Measurements from ENCODE around the gene PIP5K1B.

The PIP5K1B gene

GRCh38 chr9:68780720-68781119 is 75.7 kb downstream of the PIP5K1B start:
- TF ChIP-seq EZH2phosphoT487 (IDR thresholded peaks at IDR 0.05; ENCODE audit: low read length), result no peak
- no peak for TF ChIP-seq CTCF (IDR thresholded peaks at IDR 0.05; ENCODE audit: low read length)
- TF ChIP-seq EZH2 (optimal IDR thresholded peaks at IDR 0.05; ENCODE audit: low read depth, low read length), result no peak
- Histone ChIP-seq H3K4me1 (ENCODE audit: low read length) (peaks cover 19% of the 10 kb centered on the region), H3K4me3 (ENCODE audit: low read length) (peak overlapping the region; percentile 98), H3K27me3 (replicated peaks; ENCODE audit: insufficient read depth, low read length) (no peaks in the 10 kb centered on the region), H3K9me2 (replicated peaks; ENCODE audit: insufficient read depth, low read length) (no peaks in the 10 kb centered on the region), H3K27ac (ENCODE audit: low read length) (peak overlapping the region; percentile 83; the same call in 1 of the 2 replicates), H3F3A (ENCODE audit: insufficient read depth, low read length) (no peaks in the 10 kb centered on the region), H3K9ac (ENCODE audit: low read length) (peak overlapping the region; percentile 92), H3K4me2 (ENCODE audit: low read depth, low read length) (peak overlapping the region; percentile 90), H3K79me2 (ENCODE audit: low read length) (peaks cover 54% of the 10 kb centered on the region), H3K36me3 (replicated peaks; ENCODE audit: insufficient read depth, low read length) (no peaks in the 10 kb centered on the region), H4K20me1 (ENCODE audit: insufficient read depth, low read length) (no peaks in the 10 kb centered on the region), H3K9me3 (replicated peaks; ENCODE audit: insufficient read depth, low read length) (no peaks in the 10 kb centered on the region), H2AFZ (ENCODE audit: low read length) (peak overlapping the region; percentile 58)
- DNase-seq, result peak; percentile 36

- Histone ChIP-seq H3K9me3 (replicated peaks; ENCODE audit: insufficient read depth, low read length) (no peaks in the 10 kb centered on the region), H3K79me2 (ENCODE audit: low read length) (peaks cover 54% of the 10 kb centered on the region), H2AFZ (ENCODE audit: low read length) (no peak overlapping the region), H3F3A (ENCODE audit: insufficient read depth, low read length) (no peaks in the 10 kb centered on the region), H3K4me3 (ENCODE audit: low read length) (no peak overlapping the region), H3K4me2 (ENCODE audit: low read depth, low read length) (peak overlapping the region; percentile 18; the same call in 1 of the 2 replicates), H3K36me3 (replicated peaks; ENCODE audit: insufficient read depth, low read length) (no peaks in the 10 kb centered on the region), H4K20me1 (ENCODE audit: insufficient read depth, low read length) (no peaks in the 10 kb centered on the region), H3K9ac (ENCODE audit: low read length) (no peak overlapping the region), H3K9me2 (replicated peaks; ENCODE audit: insufficient read depth, low read length) (no peaks in the 10 kb centered on the region), H3K4me1 (ENCODE audit: low read length) (peaks cover 19% of the 10 kb centered on the region), H3K27me3 (replicated peaks; ENCODE audit: insufficient read depth, low read length) (no peaks in the 10 kb centered on the region), H3K27ac (ENCODE audit: low read length) (no peak overlapping the region)
- TF ChIP-seq CTCF (IDR thresholded peaks at IDR 0.05; ENCODE audit: low read length), result no peak
- TF ChIP-seq EZH2 (optimal IDR thresholded peaks at IDR 0.05; ENCODE audit: low read depth, low read length), result no peak
- no peak for TF ChIP-seq EZH2phosphoT487 (IDR thresholded peaks at IDR 0.05; ENCODE audit: low read length)
- no peak for DNase-seq
Measured at GRCh38 chr9:68781928-68782327, 76.9 kb downstream of the PIP5K1B start.

- no peak for TF ChIP-seq EZH2phosphoT487 (IDR thresholded peaks at IDR 0.05; ENCODE audit: low read length)
- no peak for TF ChIP-seq CTCF (IDR thresholded peaks at IDR 0.05; ENCODE audit: low read length)
- TF ChIP-seq EZH2 (optimal IDR thresholded peaks at IDR 0.05; ENCODE audit: low read depth, low read length), result no peak
- H2AFZ ChIP-seq (ENCODE audit: low read length), result no peak overlapping the region
- H3K4me2 ChIP-seq (ENCODE audit: low read depth, low read length), result peak overlapping the region; percentile 8; the same call in 1 of the 2 replicates
- H3K9ac ChIP-seq (ENCODE audit: low read length), result no peak overlapping the region
- no peaks in the 10 kb centered on the region for H3K9me3 ChIP-seq (replicated peaks; ENCODE audit: insufficient read depth, low read length)
- H3K79me2 ChIP-seq (ENCODE audit: low read length), result peaks cover 54% of the 10 kb centered on the region
- H4K20me1 ChIP-seq (ENCODE audit: insufficient read depth, low read length), result no peaks in the 10 kb centered on the region
- no peaks in the 10 kb centered on the region for H3K27me3 ChIP-seq (replicated peaks; ENCODE audit: insufficient read depth, low read length)
- no peak overlapping the region for H3K27ac ChIP-seq (ENCODE audit: low read length)
- no peaks in the 10 kb centered on the region for H3K36me3 ChIP-seq (replicated peaks; ENCODE audit: insufficient read depth, low read length)
- no peaks in the 10 kb centered on the region for H3K9me2 ChIP-seq (replicated peaks; ENCODE audit: insufficient read depth, low read length)
- H3F3A ChIP-seq (ENCODE audit: insufficient read depth, low read length), result no peaks in the 10 kb centered on the region
- no peak overlapping the region for H3K4me3 ChIP-seq (ENCODE audit: low read length)
- no peak for DNase-seq
- peaks cover 19% of the 10 kb centered on the region for H3K4me1 ChIP-seq (ENCODE audit: low read length)
Measured at GRCh38 chr9:68782546-68782945, 77.5 kb downstream of the PIP5K1B start.

Measured in MM.1S (cell line).